Caco-2 (cell line): ENCODE results near the gene CRTAC1. TPM values are rescaled to one million over a fixed set of nuclear protein-coding genes. Genes with fewer than 3 reads are reported as not detected.

ENCODE experiments used
- BruUV-seq: library from RNA; stranded (reverse); fragments of 400-500 nt; replicated peaks from 2 replicates; lab custom pipeline; 2021; lab: Mats Ljungman, UMichigan
- CTCF ChIA-PET: fragments of 300-600 bp; sonication (Branson Sonifier 250); formaldehyde crosslinking; loops from one replicate; lab custom pipeline; 2022; ENCODE audit warnings: antibody characterized with exemption; lab: Charles Lee
- POLR2A ChIA-PET: fragments of 300-600 bp; sonication (Branson Sonifier 250); formaldehyde crosslinking; loops from one replicate; lab custom pipeline; 2022; ENCODE audit warnings: antibody characterized with exemption; lab: Charles Lee
- DNase-seq, 2 experiments: peaks; one replicate each; pipeline versions ENCODE4 v3.0.0 to v3.0.0-alpha.2; 2020 to 2022
- H3K27me3 ChIP-seq: replicated peaks from 2 replicates; pipeline ENCODE4 v1.6.0; 2011; ENCODE audit warnings: low read length; ENCODE audit not compliant: control insufficient read depth, insufficient read depth
- H3K36me3 ChIP-seq: 2 replicates; pipeline ENCODE4 v1.5.1; 2011; ENCODE audit warnings: low read length; ENCODE audit not compliant: control insufficient read depth, insufficient read depth
- H3K4me1 ChIP-seq: fragments of 250-450 bp; sonication (Bioruptor Pico); 2 replicates; pipeline ENCODE4 v1.5.1; 2020; ENCODE audit warnings: mild to moderate bottlenecking
- H3K4me3 ChIP-seq: 2 replicates; pipeline ENCODE4 v1.5.1; 2011; ENCODE audit warnings: low read depth, mild to moderate bottlenecking, control low read depth, low read length
- H3K9me3 ChIP-seq: fragments of 250-450 bp; sonication (Bioruptor Pico); 2 replicates; pipeline ENCODE4 v1.5.1; 2020; ENCODE audit warnings: mild to moderate bottlenecking, moderate library complexity
- H3K27ac Mint-ChIP-seq: one replicate; pipeline ENCODE4 v1.8.0; 2022; ENCODE audit warnings: mixed read lengths; ENCODE audit not compliant: unreplicated experiment
- H3K27me3 Mint-ChIP-seq: one replicate; pipeline ENCODE4 v1.8.0; 2022; ENCODE audit warnings: mixed read lengths; ENCODE audit not compliant: insufficient read depth, unreplicated experiment
- H3K36me3 Mint-ChIP-seq: one replicate; pipeline ENCODE4 v1.8.0; 2022; ENCODE audit warnings: mild to moderate bottlenecking, mixed read lengths; ENCODE audit not compliant: insufficient read depth, unreplicated experiment
- H3K4me1 Mint-ChIP-seq: one replicate; pipeline ENCODE4 v1.8.0; 2022; ENCODE audit warnings: low read depth, mixed read lengths; ENCODE audit not compliant: unreplicated experiment
- H3K4me3 Mint-ChIP-seq: one replicate; pipeline ENCODE4 v1.8.0; 2022; ENCODE audit warnings: mild to moderate bottlenecking, moderate library complexity, mixed read lengths; ENCODE audit not compliant: unreplicated experiment
- H3K9me3 Mint-ChIP-seq: one replicate; pipeline ENCODE4 v1.8.0; 2022; ENCODE audit warnings: mixed read lengths; ENCODE audit not compliant: unreplicated experiment
- CTCF ChIP-seq, 2 experiments: fragments of 200-600 bp in 1 of 2; IDR thresholded peaks; 1 replicate in 1 of 2; 2 replicates in 1 of 2; pipeline versions ENCODE4 v1.5.1 to v1.8.0; 2011 to 2022; ENCODE audit warnings: antibody characterized with exemption in 1 of 2, control low read depth in 1 of 2, inconsistent platforms in 1 of 2, low read depth in 1 of 2, low read length in 1 of 2, mild to moderate bottlenecking in 1 of 2, moderate library complexity in 1 of 2; ENCODE audit not compliant: insufficient read depth in 1 of 2, severe bottlenecking in 1 of 2, unreplicated experiment in 1 of 2
- intact Hi-C: fragments of 100-400 bp; cut with micrococcal nuclease; formaldehyde crosslinking; loops from one replicate; pipeline ENCODE4 v1.10.0; 2022; ENCODE audit not compliant: unreplicated experiment
- total RNA-seq: library from RNA; stranded (reverse); gene quantifications from 2 replicates; pipeline ENCODE4 v1.2.3, GENCODE V29; 2022

The CRTAC1 gene
- total RNA-seq, 1 experiment from 2014 or later = not detected

GRCh38 chr10:98020254-98020653 lies 10.2 kb downstream of the CRTAC1 start:
- CTCF ChIA-PET = no interaction called here
- 0 out of 2 replicates have a peak, but pooled peaks cover 2% of the 10 kb centered on the region for H3K27me3 ChIP-seq

GRCh38 chr10:98019784-98020183 lies 10.6 kb downstream of the CRTAC1 start:
- Histone ChIP-seq H3K4me3 (no peak overlapping the region), H3K36me3 (no peaks in the 10 kb centered on the region), H3K4me1 (no peaks in the 10 kb centered on the region), H3K27me3 (0 out of 2 replicates have a peak, but pooled peaks cover 2% of the 10 kb centered on the region), H3K9me3 (no peaks in the 10 kb centered on the region)
- H3K4me1 Mint-ChIP-seq = no peaks in the 10 kb centered on the region
- no peaks in the 10 kb centered on the region for H3K36me3 Mint-ChIP-seq
- POLR2A ChIA-PET = no interaction called here
- TF ChIP-seq CTCF (IDR thresholded peaks at IDR 0.05; ENCODE audit: insufficient read depth in 1 of 2, low read depth in 1 of 2, low read length in 1 of 2, severe bottlenecking in 1 of 2, unreplicated experiment in 1 of 2) = no peak
- H3K27me3 Mint-ChIP-seq = peaks cover 36% of the 10 kb centered on the region
- intact Hi-C loops = no loop called here
- CTCF ChIA-PET = no interaction called here
- DNase-seq = no peak
- no peak overlapping the region for H3K4me3 Mint-ChIP-seq
- no peaks in the 10 kb centered on the region for H3K9me3 Mint-ChIP-seq
- no peak overlapping the region for H3K27ac Mint-ChIP-seq
- BruUV-seq = no TSS peak

More at GRCh38 chr10:98020254-98020653, 10.2 kb downstream of the CRTAC1 start:
- intact Hi-C loops = no loop called here
- BruUV-seq = no TSS peak
- no peak for DNase-seq
- H3K27me3 Mint-ChIP-seq = peaks cover 40% of the 10 kb centered on the region
- H3K9me3 ChIP-seq = no peaks in the 10 kb centered on the region
- POLR2A ChIA-PET = no interaction called here
- no peak overlapping the region for H3K4me3 ChIP-seq
- no peak for TF ChIP-seq CTCF (IDR thresholded peaks at IDR 0.05; ENCODE audit: insufficient read depth in 1 of 2, low read depth in 1 of 2, low read length in 1 of 2, severe bottlenecking in 1 of 2, unreplicated experiment in 1 of 2)
- no peaks in the 10 kb centered on the region for H3K36me3 ChIP-seq
- H3K4me1 Mint-ChIP-seq = no peaks in the 10 kb centered on the region
- H3K9me3 Mint-ChIP-seq = no peaks in the 10 kb centered on the region
- no peaks in the 10 kb centered on the region for H3K4me1 ChIP-seq
- no peak overlapping the region for H3K27ac Mint-ChIP-seq
- no peaks in the 10 kb centered on the region for H3K36me3 Mint-ChIP-seq
- no peak overlapping the region for H3K4me3 Mint-ChIP-seq

- intact Hi-C loops = no loop called here
- Histone ChIP-seq H3K4me1 (no peaks in the 10 kb centered on the region), H3K4me3 (no peak overlapping the region), H3K27me3 (no peaks in the 10 kb centered on the region), H3K9me3 (no peaks in the 10 kb centered on the region), H3K36me3 (no peaks in the 10 kb centered on the region)
- no peak for DNase-seq
- ChIA-PET POLR2A (no interaction called here), CTCF (no interaction called here)
- no TSS peak for BruUV-seq
- H3K36me3 Mint-ChIP-seq = no peaks in the 10 kb centered on the region
- H3K27me3 Mint-ChIP-seq = peaks cover 29% of the 10 kb centered on the region
- no peak for TF ChIP-seq CTCF (IDR thresholded peaks at IDR 0.05; ENCODE audit: insufficient read depth in 1 of 2, low read depth in 1 of 2, low read length in 1 of 2, severe bottlenecking in 1 of 2, unreplicated experiment in 1 of 2)
- no peaks in the 10 kb centered on the region for H3K4me1 Mint-ChIP-seq
- no peak overlapping the region for H3K27ac Mint-ChIP-seq
- H3K4me3 Mint-ChIP-seq = no peak overlapping the region
- no peaks in the 10 kb centered on the region for H3K9me3 Mint-ChIP-seq
Measured at GRCh38 chr10:98016772-98017475, 13.5 kb downstream of the CRTAC1 start.
